H4 (cell line): ENCODE data around the gene F7. TPM values are rescaled to one million over a fixed set of nuclear protein-coding genes. Genes with fewer than 3 reads are reported as not detected.

ENCODE experiments used
- DNase-seq: peaks from one replicate; pipeline ENCODE4 v3.0.0-alpha.2; 2015; ENCODE audit warnings: low spot score
- total RNA-seq: library from RNA; depleted of rRNA; stranded (reverse); fragments of >200 nt; shearing (Covaris generic); gene quantifications from 2 replicates; pipeline ENCODE4 v1.2.3, GENCODE V29; 2014

The F7 gene
- total RNA-seq, 1 experiment from 2014 or later = not detected

- no peak for DNase-seq
Observed at GRCh38 chr13:113138792-113139551, 33.4 kb downstream of the F7 start.

- DNase-seq = no peak
Observed at GRCh38 chr13:113139577-113139976, 34.0 kb downstream of the F7 start.

GRCh38 chr13:113140677-113141600 is 35.3 kb downstream of the F7 start:
- DNase-seq = no peak

- DNase-seq = no peak
Observed at GRCh38 chr13:113141601-113141970, 36.0 kb downstream of the F7 start.

- DNase-seq = no peak
Observed at GRCh38 chr13:113142876-113143275, 37.3 kb downstream of the F7 start.

GRCh38 chr13:113143466-113144254 is 38.1 kb downstream of the F7 start:
- DNase-seq = no peak

- DNase-seq = no peak
Observed at GRCh38 chr13:113144255-113144629, 38.7 kb downstream of the F7 start.

- DNase-seq = no peak
Observed at GRCh38 chr13:113145496-113145895, 39.9 kb downstream of the F7 start.

- no peak for DNase-seq
Observed at GRCh38 chr13:113145911-113146598, 40.5 kb downstream of the F7 start.

- DNase-seq = no peak
Observed at GRCh38 chr13:113146750-113147149, 41.2 kb downstream of the F7 start.

GRCh38 chr13:113147206-113147605 is 41.6 kb downstream of the F7 start:
- no peak for DNase-seq

GRCh38 chr13:113148407-113148806 is 42.8 kb downstream of the F7 start:
- DNase-seq = no peak

- DNase-seq = no peak
Observed at GRCh38 chr13:113148940-113149503, 43.4 kb downstream of the F7 start.

GRCh38 chr13:113149711-113150549 is 44.3 kb downstream of the F7 start:
- no peak for DNase-seq

- DNase-seq = no peak
Observed at GRCh38 chr13:113150550-113151365, 45.2 kb downstream of the F7 start.

- no peak for DNase-seq
Observed at GRCh38 chr13:113151745-113152690, 46.4 kb downstream of the F7 start.

GRCh38 chr13:113152691-113152983 is 47.0 kb downstream of the F7 start:
- no peak for DNase-seq

- DNase-seq = no peak
Observed at GRCh38 chr13:113152984-113153809, 47.6 kb downstream of the F7 start.
